GM12878 (cell line): Measurements from ENCODE around the gene DESI2.
"Not testable (repeated sequence)": the region's sequence is repeated elsewhere in the genome, so short reads cannot be mapped to it uniquely, and the experiment has no call there.

Experiments
- EZH2 ChIP-seq: IDR thresholded peaks from 2 replicates; pipeline ENCODE4 v1.6.1; 2012; ENCODE audit warnings: low read depth, mild to moderate bottlenecking, control low read depth, inconsistent platforms, low read length, borderline replicate concordance; ENCODE audit not compliant: control insufficient read depth
- POLR2AphosphoS2 ChIP-seq: IDR thresholded peaks from 2 replicates; pipeline ENCODE4 v1.6.1; 2011; ENCODE audit warnings: low read depth, mild to moderate bottlenecking, low read length, improper control_type of control experiment, moderate library complexity
- SRF ChIP-seq, 2 experiments: IDR thresholded peaks; 2 replicates each; pipeline ENCODE4 v1.6.1; 2011; ENCODE audit warnings: low read depth in 2 of 2, low read length in 2 of 2, mild to moderate bottlenecking in 1 of 2, moderate library complexity in 1 of 2
- STAT1 ChIP-seq: fragments of 450-650 bp; conservative IDR thresholded peaks from 2 replicates; pipeline ENCODE4 v1.6.1; 2014; ENCODE audit warnings: antibody characterized with exemption, mild to moderate bottlenecking
- WRNIP1 ChIP-seq: IDR thresholded peaks from 2 replicates; pipeline ENCODE4 v1.6.1; 2011; ENCODE audit warnings: low read depth, low read length, improper control_type of control experiment, borderline replicate concordance
- TF ChIP-seq, protein P1 (sequence below): IDR thresholded peaks from 2 replicates; pipeline ENCODE4 v1.6.1; 2012; ENCODE audit warnings: mild to moderate bottlenecking, low read depth, low read length
- TF ChIP-seq, protein P2 (sequence below): IDR thresholded peaks from 2 replicates; pipeline ENCODE4 v1.6.1; 2011; ENCODE audit warnings: low read depth, mild to moderate bottlenecking, low read length, moderate library complexity, borderline replicate concordance; ENCODE audit errors: extremely low read depth

DNA sequence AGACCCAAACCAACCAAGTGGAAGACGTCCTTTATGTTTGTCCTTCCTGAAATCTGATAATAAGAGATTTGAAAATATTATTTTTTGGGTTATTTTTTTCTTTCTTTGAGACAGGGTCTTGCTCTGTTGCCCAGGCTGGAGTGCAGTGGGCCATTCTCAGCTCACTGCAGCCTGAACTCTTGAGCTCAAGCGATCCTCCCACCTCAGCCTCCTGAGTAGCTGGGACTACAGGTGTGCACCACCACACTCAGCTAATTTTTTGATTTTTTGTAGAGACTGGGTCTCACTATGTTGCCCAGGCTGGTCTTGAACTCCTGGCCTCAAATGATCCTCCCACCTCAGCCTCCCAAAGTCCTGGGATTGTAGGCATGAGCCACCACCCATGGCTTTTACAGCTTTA lies 86.2 kb downstream of the DESI2 start:
- TF ChIP-seq, protein P1, sequence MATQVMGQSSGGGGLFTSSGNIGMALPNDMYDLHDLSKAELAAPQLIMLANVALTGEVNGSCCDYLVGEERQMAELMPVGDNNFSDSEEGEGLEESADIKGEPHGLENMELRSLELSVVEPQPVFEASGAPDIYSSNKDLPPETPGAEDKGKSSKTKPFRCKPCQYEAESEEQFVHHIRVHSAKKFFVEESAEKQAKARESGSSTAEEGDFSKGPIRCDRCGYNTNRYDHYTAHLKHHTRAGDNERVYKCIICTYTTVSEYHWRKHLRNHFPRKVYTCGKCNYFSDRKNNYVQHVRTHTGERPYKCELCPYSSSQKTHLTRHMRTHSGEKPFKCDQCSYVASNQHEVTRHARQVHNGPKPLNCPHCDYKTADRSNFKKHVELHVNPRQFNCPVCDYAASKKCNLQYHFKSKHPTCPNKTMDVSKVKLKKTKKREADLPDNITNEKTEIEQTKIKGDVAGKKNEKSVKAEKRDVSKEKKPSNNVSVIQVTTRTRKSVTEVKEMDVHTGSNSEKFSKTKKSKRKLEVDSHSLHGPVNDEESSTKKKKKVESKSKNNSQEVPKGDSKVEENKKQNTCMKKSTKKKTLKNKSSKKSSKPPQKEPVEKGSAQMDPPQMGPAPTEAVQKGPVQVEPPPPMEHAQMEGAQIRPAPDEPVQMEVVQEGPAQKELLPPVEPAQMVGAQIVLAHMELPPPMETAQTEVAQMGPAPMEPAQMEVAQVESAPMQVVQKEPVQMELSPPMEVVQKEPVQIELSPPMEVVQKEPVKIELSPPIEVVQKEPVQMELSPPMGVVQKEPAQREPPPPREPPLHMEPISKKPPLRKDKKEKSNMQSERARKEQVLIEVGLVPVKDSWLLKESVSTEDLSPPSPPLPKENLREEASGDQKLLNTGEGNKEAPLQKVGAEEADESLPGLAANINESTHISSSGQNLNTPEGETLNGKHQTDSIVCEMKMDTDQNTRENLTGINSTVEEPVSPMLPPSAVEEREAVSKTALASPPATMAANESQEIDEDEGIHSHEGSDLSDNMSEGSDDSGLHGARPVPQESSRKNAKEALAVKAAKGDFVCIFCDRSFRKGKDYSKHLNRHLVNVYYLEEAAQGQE: not testable (repeated sequence)
- TF ChIP-seq POLR2AphosphoS2; EZH2; WRNIP1; STAT1; SRF (IDR thresholded peaks at IDR 0.05; ENCODE audit: low read depth in 2 of 2, low read length in 2 of 2): not testable (repeated sequence)
- TF ChIP-seq, protein P2, sequence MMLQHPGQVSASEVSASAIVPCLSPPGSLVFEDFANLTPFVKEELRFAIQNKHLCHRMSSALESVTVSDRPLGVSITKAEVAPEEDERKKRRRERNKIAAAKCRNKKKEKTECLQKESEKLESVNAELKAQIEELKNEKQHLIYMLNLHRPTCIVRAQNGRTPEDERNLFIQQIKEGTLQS: not testable (repeated sequence)
